SK-N-SH treated with all-trans-retinoic acid at 6 μM for 48 hours (cell line): ENCODE results near the gene RGCC.

ENCODE experiments used
- ATAC-seq: fragments of 200-7000 bp; cut with Tn5 transposase; 3 replicates; pipeline ENCODE4 v1.9.1; 2020; ENCODE audit warnings: mild to moderate bottlenecking, moderate library complexity
- ARNTL ChIP-seq: fragments of 450-650 bp; formaldehyde crosslinking; IDR thresholded peaks from 2 replicates; pipeline ENCODE4 v1.5.0; 2020; ENCODE audit warnings: low read depth, mild to moderate bottlenecking, moderate library complexity, borderline replicate concordance
- BACH2 ChIP-seq: fragments of 250-450 bp; sonication (Bioruptor Pico); IDR thresholded peaks from 2 replicates; pipeline ENCODE4 v1.9.0; 2021; ENCODE audit warnings: mild to moderate bottlenecking, borderline replicate concordance
- CSDC2 ChIP-seq: fragments of 250-450 bp; sonication (Bioruptor Pico); IDR thresholded peaks from 2 replicates; pipeline ENCODE4 v1.5.0; 2020; ENCODE audit warnings: mild to moderate bottlenecking, moderate library complexity
- ESRRG ChIP-seq: fragments of 250-450 bp; sonication (Bioruptor Pico); IDR thresholded peaks from 2 replicates; pipeline ENCODE4 v1.6.1; 2021; ENCODE audit warnings: mild to moderate bottlenecking
- GLIS3 ChIP-seq: fragments of 250-450 bp; sonication (Bioruptor Pico); IDR thresholded peaks from 2 replicates; pipeline ENCODE4 v1.5.0; 2020; ENCODE audit warnings: mild to moderate bottlenecking, moderate library complexity
- ISL1 ChIP-seq: fragments of 250-450 bp; sonication (Bioruptor Pico); IDR thresholded peaks from 2 replicates; pipeline ENCODE4 v2.1.2; 2022; ENCODE audit warnings: mild to moderate bottlenecking, moderate library complexity
- OSR1 ChIP-seq: fragments of 250-450 bp; sonication (Bioruptor Pico); IDR thresholded peaks from 2 replicates; pipeline ENCODE4 v1.8.0; 2022; ENCODE audit warnings: moderate library complexity, mild to moderate bottlenecking, inconsistent platforms
- RARB ChIP-seq: fragments of 250-450 bp; sonication (Bioruptor Pico); IDR thresholded peaks from 2 replicates; pipeline ENCODE4 v1.8.0; 2021; ENCODE audit warnings: mild to moderate bottlenecking, moderate library complexity
- SNAI2 ChIP-seq: fragments of 250-450 bp; sonication (Bioruptor Pico); IDR thresholded peaks from 2 replicates; pipeline ENCODE4 v1.5.0; 2020; ENCODE audit warnings: mild to moderate bottlenecking, moderate library complexity
- TCF4 ChIP-seq: fragments of 250-450 bp; sonication (Bioruptor Pico); IDR thresholded peaks from 2 replicates; pipeline ENCODE4 v1.8.0; 2021; ENCODE audit warnings: mild to moderate bottlenecking, moderate library complexity, borderline replicate concordance
- TOX ChIP-seq: fragments of 250-450 bp; sonication (Bioruptor Pico); IDR thresholded peaks from 2 replicates; pipeline ENCODE4 v1.8.0; 2021; ENCODE audit warnings: mild to moderate bottlenecking, moderate library complexity, borderline replicate concordance
- ZC3H10 ChIP-seq: fragments of 250-450 bp; sonication (Bioruptor Pico); IDR thresholded peaks from 2 replicates; pipeline ENCODE4 v1.5.1; 2021; ENCODE audit warnings: mild to moderate bottlenecking, moderate library complexity
- ZFP3 ChIP-seq: fragments of 250-450 bp; sonication (Bioruptor Pico); IDR thresholded peaks from 2 replicates; pipeline ENCODE4 v1.5.0; 2020; ENCODE audit warnings: mild to moderate bottlenecking, moderate library complexity
- ZFP30 ChIP-seq: fragments of 450-650 bp; formaldehyde crosslinking; IDR thresholded peaks from 2 replicates; pipeline ENCODE4 v1.5.0; 2022; ENCODE audit warnings: mild to moderate bottlenecking, moderate library complexity
- ZNF565 ChIP-seq: fragments of 450-650 bp; formaldehyde crosslinking; conservative IDR thresholded peaks from 2 replicates; pipeline ENCODE4 v1.5.0; 2020; ENCODE audit warnings: low read depth, mild to moderate bottlenecking, moderate library complexity
- ZNF70 ChIP-seq: fragments of 450-650 bp; formaldehyde crosslinking; IDR thresholded peaks from 2 replicates; pipeline ENCODE4 v1.5.0; 2020; ENCODE audit warnings: mild to moderate bottlenecking, moderate library complexity
- TF ChIP-seq, protein P1 (sequence below): fragments of 250-450 bp; sonication (Bioruptor Pico); IDR thresholded peaks from 2 replicates; pipeline ENCODE4 v1.8.0; 2020; ENCODE audit warnings: mild to moderate bottlenecking, moderate library complexity, borderline replicate concordance
- TF ChIP-seq, protein P2 (sequence below): fragments of 250-450 bp; sonication (Bioruptor Pico); IDR thresholded peaks from 2 replicates; pipeline ENCODE4 v1.5.1; 2020; ENCODE audit warnings: low read depth, mild to moderate bottlenecking, moderate library complexity
- TF ChIP-seq, protein P3 (sequence below): fragments of 250-450 bp; sonication (Bioruptor Pico); IDR thresholded peaks from 2 replicates; pipeline ENCODE4 v1.5.0; 2020; ENCODE audit warnings: mild to moderate bottlenecking, moderate library complexity
- TF ChIP-seq, protein P4 (sequence below): fragments of 250-450 bp; sonication (Bioruptor Pico); IDR thresholded peaks from 2 replicates; pipeline ENCODE4 v1.5.1; 2021; ENCODE audit warnings: mild to moderate bottlenecking, moderate library complexity

RGCC gene, protein sequence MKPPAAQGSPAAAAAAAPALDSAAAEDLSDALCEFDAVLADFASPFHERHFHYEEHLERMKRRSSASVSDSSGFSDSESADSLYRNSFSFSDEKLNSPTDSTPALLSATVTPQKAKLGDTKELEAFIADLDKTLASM

DNA sequence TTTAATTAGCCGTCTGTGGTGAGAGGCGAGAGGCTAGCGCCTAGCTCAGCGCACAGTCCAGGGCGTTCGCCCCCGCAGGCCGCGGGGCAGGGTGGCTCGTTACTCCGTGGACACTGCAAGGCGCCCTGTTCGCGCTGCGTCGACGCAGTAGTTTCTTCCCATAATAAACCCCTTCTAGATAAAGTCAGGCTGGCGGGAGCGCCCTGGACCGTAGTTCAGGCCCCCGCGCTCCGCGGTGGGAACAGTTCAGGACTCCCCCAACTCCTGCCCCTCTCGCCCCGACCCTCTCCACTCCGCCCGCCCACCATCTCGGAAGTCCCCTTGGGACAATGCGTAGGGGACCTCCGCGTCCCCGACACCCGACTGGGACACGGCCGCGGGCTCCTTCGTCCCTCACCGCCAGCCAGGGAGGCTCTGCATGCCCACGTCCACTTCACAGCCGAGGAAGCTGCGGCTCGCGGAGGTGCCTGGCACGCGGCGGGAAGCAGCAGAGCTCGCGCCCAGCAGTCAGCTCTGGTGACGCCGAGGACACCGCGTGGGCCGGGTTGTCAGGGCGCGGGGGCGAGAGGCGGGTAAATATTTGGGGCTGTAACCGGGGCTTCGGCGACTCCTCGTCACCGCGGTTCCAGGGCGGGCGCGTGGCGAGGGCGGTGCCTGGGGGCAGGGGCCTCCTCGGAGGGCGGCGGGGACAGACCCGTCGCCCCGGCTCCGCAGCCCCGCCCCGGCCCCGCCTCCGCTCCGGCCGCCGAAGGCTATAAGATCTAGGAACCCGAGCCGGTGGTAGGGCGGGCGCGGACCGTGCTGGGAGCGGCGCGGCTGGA, at the start of gene RGCC:
TSS of gene RGCC (plus strand) at position 783 of the 821 bp plus-strand sequence. CDS start 158 bp downstream, outside the sequence.
- peak; percentile 78 for ATAC-seq
- TF ChIP-seq, protein P1, sequence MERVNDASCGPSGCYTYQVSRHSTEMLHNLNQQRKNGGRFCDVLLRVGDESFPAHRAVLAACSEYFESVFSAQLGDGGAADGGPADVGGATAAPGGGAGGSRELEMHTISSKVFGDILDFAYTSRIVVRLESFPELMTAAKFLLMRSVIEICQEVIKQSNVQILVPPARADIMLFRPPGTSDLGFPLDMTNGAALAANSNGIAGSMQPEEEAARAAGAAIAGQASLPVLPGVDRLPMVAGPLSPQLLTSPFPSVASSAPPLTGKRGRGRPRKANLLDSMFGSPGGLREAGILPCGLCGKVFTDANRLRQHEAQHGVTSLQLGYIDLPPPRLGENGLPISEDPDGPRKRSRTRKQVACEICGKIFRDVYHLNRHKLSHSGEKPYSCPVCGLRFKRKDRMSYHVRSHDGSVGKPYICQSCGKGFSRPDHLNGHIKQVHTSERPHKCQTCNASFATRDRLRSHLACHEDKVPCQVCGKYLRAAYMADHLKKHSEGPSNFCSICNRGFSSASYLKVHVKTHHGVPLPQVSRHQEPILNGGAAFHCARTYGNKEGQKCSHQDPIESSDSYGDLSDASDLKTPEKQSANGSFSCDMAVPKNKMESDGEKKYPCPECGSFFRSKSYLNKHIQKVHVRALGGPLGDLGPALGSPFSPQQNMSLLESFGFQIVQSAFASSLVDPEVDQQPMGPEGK (CRISPR knock-in tag), result no peak
- TF ChIP-seq ZFP3 (CRISPR knock-in tag), result 0 out of 2 replicates have a peak, but pooled peaks have one; percentile 33
- no peak for TF ChIP-seq CSDC2 (CRISPR knock-in tag)

DNA sequence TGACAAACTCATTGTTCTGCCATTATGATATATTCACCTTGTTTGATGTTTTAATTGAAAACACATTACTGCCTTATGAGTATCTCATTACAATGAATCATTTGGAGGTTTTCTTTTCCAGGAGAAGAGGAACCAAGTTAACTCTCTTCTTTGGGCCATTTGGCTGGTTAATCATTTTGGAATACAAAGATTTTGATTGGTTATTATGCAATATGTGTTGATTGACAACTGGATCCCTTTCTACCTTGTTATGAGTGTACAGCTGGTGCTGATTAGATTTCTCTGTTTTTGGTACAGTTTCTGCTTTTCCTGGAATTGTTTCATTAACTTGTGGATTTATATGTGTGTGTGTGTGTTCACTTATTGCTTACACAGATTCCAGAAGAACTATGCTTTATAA, 49.2 kb upstream of the RGCC start:
- no peak for ATAC-seq
- no peak for TF ChIP-seq ZC3H10 (CRISPR knock-in tag)

DNA sequence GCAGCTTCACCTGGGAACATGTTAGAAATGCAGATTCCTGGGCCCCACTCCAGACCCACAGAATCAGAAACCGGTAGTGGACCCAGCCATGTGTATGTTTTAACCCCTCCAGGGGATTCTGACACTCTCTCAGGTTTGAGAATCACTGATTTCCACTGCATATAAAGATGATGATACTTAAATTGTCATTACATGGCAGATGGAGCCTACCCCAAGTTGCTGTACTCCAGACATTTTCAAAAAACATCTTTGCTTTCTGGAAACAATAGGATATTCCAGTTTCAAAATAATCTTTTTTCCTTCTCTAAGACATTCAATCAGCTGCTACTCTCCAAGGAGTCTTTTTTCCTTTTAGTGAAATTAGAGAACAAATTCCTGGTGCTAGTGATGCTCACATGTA, 48.6 kb upstream of the RGCC start:
- TF ChIP-seq ZNF70 (no peak), TOX (CRISPR knock-in tag) (no peak), ZNF565 (no peak), OSR1 (no peak), SNAI2 (CRISPR knock-in tag) (no peak), ESRRG (CRISPR knock-in tag) (no peak), TCF4 (CRISPR knock-in tag) (no peak), ISL1 (CRISPR knock-in tag) (no peak), CSDC2 (CRISPR knock-in tag) (no peak), ZFP30 (CRISPR knock-in tag) (no peak), GLIS3 (CRISPR knock-in tag) (no peak), ARNTL (no peak), BACH2 (CRISPR knock-in tag) (no peak), ZFP3 (CRISPR knock-in tag) (no peak), ZC3H10 (CRISPR knock-in tag) (no peak), RARB (CRISPR knock-in tag) (no peak)
- TF ChIP-seq, protein P2, sequence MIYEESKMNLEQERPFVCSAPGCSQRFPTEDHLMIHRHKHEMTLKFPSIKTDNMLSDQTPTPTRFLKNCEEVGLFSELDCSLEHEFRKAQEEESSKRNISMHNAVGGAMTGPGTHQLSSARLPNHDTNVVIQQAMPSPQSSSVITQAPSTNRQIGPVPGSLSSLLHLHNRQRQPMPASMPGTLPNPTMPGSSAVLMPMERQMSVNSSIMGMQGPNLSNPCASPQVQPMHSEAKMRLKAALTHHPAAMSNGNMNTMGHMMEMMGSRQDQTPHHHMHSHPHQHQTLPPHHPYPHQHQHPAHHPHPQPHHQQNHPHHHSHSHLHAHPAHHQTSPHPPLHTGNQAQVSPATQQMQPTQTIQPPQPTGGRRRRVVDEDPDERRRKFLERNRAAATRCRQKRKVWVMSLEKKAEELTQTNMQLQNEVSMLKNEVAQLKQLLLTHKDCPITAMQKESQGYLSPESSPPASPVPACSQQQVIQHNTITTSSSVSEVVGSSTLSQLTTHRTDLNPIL (CRISPR knock-in tag), result no peak
- TF ChIP-seq, protein P1 (CRISPR knock-in tag), result no peak
- TF ChIP-seq, protein P3, sequence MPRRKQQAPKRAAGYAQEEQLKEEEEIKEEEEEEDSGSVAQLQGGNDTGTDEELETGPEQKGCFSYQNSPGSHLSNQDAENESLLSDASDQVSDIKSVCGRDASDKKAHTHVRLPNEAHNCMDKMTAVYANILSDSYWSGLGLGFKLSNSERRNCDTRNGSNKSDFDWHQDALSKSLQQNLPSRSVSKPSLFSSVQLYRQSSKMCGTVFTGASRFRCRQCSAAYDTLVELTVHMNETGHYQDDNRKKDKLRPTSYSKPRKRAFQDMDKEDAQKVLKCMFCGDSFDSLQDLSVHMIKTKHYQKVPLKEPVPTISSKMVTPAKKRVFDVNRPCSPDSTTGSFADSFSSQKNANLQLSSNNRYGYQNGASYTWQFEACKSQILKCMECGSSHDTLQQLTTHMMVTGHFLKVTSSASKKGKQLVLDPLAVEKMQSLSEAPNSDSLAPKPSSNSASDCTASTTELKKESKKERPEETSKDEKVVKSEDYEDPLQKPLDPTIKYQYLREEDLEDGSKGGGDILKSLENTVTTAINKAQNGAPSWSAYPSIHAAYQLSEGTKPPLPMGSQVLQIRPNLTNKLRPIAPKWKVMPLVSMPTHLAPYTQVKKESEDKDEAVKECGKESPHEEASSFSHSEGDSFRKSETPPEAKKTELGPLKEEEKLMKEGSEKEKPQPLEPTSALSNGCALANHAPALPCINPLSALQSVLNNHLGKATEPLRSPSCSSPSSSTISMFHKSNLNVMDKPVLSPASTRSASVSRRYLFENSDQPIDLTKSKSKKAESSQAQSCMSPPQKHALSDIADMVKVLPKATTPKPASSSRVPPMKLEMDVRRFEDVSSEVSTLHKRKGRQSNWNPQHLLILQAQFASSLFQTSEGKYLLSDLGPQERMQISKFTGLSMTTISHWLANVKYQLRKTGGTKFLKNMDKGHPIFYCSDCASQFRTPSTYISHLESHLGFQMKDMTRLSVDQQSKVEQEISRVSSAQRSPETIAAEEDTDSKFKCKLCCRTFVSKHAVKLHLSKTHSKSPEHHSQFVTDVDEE (CRISPR knock-in tag), result no peak
- TF ChIP-seq, protein P4, sequence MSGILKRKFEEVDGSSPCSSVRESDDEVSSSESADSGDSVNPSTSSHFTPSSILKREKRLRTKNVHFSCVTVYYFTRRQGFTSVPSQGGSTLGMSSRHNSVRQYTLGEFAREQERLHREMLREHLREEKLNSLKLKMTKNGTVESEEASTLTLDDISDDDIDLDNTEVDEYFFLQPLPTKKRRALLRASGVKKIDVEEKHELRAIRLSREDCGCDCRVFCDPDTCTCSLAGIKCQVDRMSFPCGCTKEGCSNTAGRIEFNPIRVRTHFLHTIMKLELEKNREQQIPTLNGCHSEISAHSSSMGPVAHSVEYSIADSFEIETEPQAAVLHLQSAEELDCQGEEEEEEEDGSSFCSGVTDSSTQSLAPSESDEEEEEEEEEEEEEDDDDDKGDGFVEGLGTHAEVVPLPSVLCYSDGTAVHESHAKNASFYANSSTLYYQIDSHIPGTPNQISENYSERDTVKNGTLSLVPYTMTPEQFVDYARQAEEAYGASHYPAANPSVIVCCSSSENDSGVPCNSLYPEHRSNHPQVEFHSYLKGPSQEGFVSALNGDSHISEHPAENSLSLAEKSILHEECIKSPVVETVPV, result no peak
- ATAC-seq, result no peak
